SU-DHL-6 (cell line): ENCODE results near the gene ADM5.

Experiments used
- H2AFZ ChIP-seq: fragments of 200-600 bp; sonication (generic); 2 replicates; pipeline ENCODE4 v1.6.1; 2014; ENCODE audit warnings: low read depth, mild to moderate bottlenecking, moderate library complexity, mixed read lengths, antibody characterized with exemption, low read length; ENCODE audit not compliant: severe bottlenecking
- H3F3A ChIP-seq: fragments of 200-600 bp; shearing (Covaris generic); 2 replicates; pipeline ENCODE4 v1.6.0; 2016; ENCODE audit warnings: antibody characterized with exemption, mild to moderate bottlenecking; ENCODE audit not compliant: insufficient read depth
- H3K27ac ChIP-seq: fragments of 200-600 bp; sonication (generic); 2 replicates; pipeline ENCODE4 v1.5.1; 2016; ENCODE audit warnings: low read depth, mild to moderate bottlenecking, low read length, moderate library complexity, mixed read lengths
- H3K27me3 ChIP-seq: fragments of 200-600 bp; sonication (generic), shearing (Covaris generic); 2 replicates; pipeline ENCODE4 v1.6.0; 2014; ENCODE audit warnings: mild to moderate bottlenecking, low read length
- H3K36me3 ChIP-seq: fragments of 200-600 bp; sonication (generic); 2 replicates; pipeline ENCODE4 v1.6.1; 2014; ENCODE audit warnings: mild to moderate bottlenecking, low read length, mixed read lengths
- H3K4me2 ChIP-seq: fragments of 300-600, 200-600 bp; shearing (Covaris generic), sonication (generic); 2 replicates; pipeline ENCODE4 v1.6.0; 2014; ENCODE audit warnings: low read length, low read depth, mild to moderate bottlenecking; ENCODE audit not compliant: poor library complexity, severe bottlenecking
- H3K4me3 ChIP-seq: fragments of 200-600 bp; sonication (generic); 2 replicates; pipeline ENCODE4 v1.5.1; 2014; ENCODE audit warnings: antibody characterized with exemption, low read length, mild to moderate bottlenecking, mixed read lengths; ENCODE audit not compliant: insufficient read depth, poor library complexity, severe bottlenecking
- H3K79me2 ChIP-seq: fragments of 200-600 bp; sonication (generic); 2 replicates; pipeline ENCODE4 v1.6.1; 2014; ENCODE audit warnings: mild to moderate bottlenecking, low read length, moderate library complexity; ENCODE audit not compliant: insufficient read depth
- H3K9ac ChIP-seq: fragments of 200-600 bp; sonication (generic); 2 replicates; pipeline ENCODE4 v1.7.0; 2014; ENCODE audit warnings: mild to moderate bottlenecking, low read length
- H3K9me2 ChIP-seq: fragments of 200-600 bp; sonication (generic); replicated peaks from 2 replicates; pipeline ENCODE4 v1.6.1; 2014; ENCODE audit warnings: low read length; ENCODE audit not compliant: insufficient read depth
- H3K9me3 ChIP-seq: fragments of 200-600 bp; sonication (generic); 2 replicates; pipeline ENCODE4 v1.6.1; 2014; ENCODE audit warnings: low read length, mixed read lengths; ENCODE audit not compliant: insufficient read depth
- H4K20me1 ChIP-seq: fragments of 200-600 bp; sonication (generic); 2 replicates; pipeline ENCODE4 v1.6.1; 2014; ENCODE audit warnings: low read depth, mild to moderate bottlenecking, antibody characterized with exemption, low read length, moderate library complexity, mixed read lengths
- EZH2phosphoT487 ChIP-seq: fragments of 200-600 bp; sonication (generic), shearing (Covaris generic); conservative IDR thresholded peaks from 2 replicates; pipeline ENCODE4 v1.6.1; 2018; ENCODE audit warnings: mild to moderate bottlenecking, antibody characterized with exemption, low read length, moderate library complexity, mixed read lengths
- TF ChIP-seq, protein P1 (sequence below): fragments of 200-600 bp; sonication (generic); IDR thresholded peaks from one replicate; pipeline ENCODE4 v1.5.1; 2017; ENCODE audit warnings: antibody characterized with exemption, mild to moderate bottlenecking, low read length, moderate library complexity; ENCODE audit not compliant: insufficient read depth, poor library complexity, severe bottlenecking

Gene ADM5

GRCh38 chr19:49657493-49658138 is 31.8 kb upstream of the ADM5 start:
- no peak overlapping the region for H3K27ac ChIP-seq
- no peaks in the 10 kb centered on the region for H4K20me1 ChIP-seq

GRCh38 chr19:49658139-49658517 is 31.3 kb upstream of the ADM5 start:
- no peak overlapping the region for H3K4me2 ChIP-seq
- no peak overlapping the region for H3K27ac ChIP-seq
- no peak overlapping the region for H2AFZ ChIP-seq
- H3K36me3 ChIP-seq: 0 out of 2 replicates have a peak, but pooled peaks cover 3% of the 10 kb centered on the region
- TF ChIP-seq EZH2phosphoT487: no peak
- TF ChIP-seq, protein P1, sequence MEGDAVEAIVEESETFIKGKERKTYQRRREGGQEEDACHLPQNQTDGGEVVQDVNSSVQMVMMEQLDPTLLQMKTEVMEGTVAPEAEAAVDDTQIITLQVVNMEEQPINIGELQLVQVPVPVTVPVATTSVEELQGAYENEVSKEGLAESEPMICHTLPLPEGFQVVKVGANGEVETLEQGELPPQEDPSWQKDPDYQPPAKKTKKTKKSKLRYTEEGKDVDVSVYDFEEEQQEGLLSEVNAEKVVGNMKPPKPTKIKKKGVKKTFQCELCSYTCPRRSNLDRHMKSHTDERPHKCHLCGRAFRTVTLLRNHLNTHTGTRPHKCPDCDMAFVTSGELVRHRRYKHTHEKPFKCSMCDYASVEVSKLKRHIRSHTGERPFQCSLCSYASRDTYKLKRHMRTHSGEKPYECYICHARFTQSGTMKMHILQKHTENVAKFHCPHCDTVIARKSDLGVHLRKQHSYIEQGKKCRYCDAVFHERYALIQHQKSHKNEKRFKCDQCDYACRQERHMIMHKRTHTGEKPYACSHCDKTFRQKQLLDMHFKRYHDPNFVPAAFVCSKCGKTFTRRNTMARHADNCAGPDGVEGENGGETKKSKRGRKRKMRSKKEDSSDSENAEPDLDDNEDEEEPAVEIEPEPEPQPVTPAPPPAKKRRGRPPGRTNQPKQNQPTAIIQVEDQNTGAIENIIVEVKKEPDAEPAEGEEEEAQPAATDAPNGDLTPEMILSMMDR: no peak
- no peaks in the 10 kb centered on the region for H3K27me3 ChIP-seq
- no peaks in the 10 kb centered on the region for H3K9me2 ChIP-seq
- no peaks in the 10 kb centered on the region for H3K9me3 ChIP-seq
- 0 out of 2 replicates have a peak, but pooled peaks cover 10% of the 10 kb centered on the region for H3F3A ChIP-seq
- no peak overlapping the region for H3K4me3 ChIP-seq
- no peak overlapping the region for H3K9ac ChIP-seq
- no peaks in the 10 kb centered on the region for H4K20me1 ChIP-seq
- peaks cover under 1% of the 10 kb centered on the region; the same call in 1 of the 2 replicates for H3K79me2 ChIP-seq

More at GRCh38 chr19:49657493-49658138, 31.8 kb upstream of the ADM5 start:
- no peaks in the 10 kb centered on the region for H3K79me2 ChIP-seq
- H3K9me2 ChIP-seq: no peaks in the 10 kb centered on the region
- no peak overlapping the region for H3K9ac ChIP-seq
- no peak overlapping the region for H3K4me3 ChIP-seq
- 0 out of 2 replicates have a peak, but pooled peaks cover 3% of the 10 kb centered on the region for H3K36me3 ChIP-seq
- TF ChIP-seq, protein P1: no peak
- TF ChIP-seq EZH2phosphoT487: no peak
- no peak overlapping the region for H2AFZ ChIP-seq
- H3K9me3 ChIP-seq: no peaks in the 10 kb centered on the region
- H3F3A ChIP-seq: 0 out of 2 replicates have a peak, but pooled peaks cover 10% of the 10 kb centered on the region
- H3K4me2 ChIP-seq: no peak overlapping the region
- H3K27me3 ChIP-seq: no peaks in the 10 kb centered on the region

- H3K36me3 ChIP-seq: 0 out of 2 replicates have a peak, but pooled peaks cover 3% of the 10 kb centered on the region
- no peaks in the 10 kb centered on the region for H4K20me1 ChIP-seq
- peaks cover 7% of the 10 kb centered on the region for H3K79me2 ChIP-seq
- H3K4me2 ChIP-seq: no peak overlapping the region
- TF ChIP-seq EZH2phosphoT487: no peak
- H3K9me3 ChIP-seq: no peaks in the 10 kb centered on the region
- H3K9me2 ChIP-seq: no peaks in the 10 kb centered on the region
- H3F3A ChIP-seq: 0 out of 2 replicates have a peak, but pooled peaks cover 10% of the 10 kb centered on the region
- H3K27me3 ChIP-seq: no peaks in the 10 kb centered on the region
- H3K4me3 ChIP-seq: no peak overlapping the region
- no peak overlapping the region for H2AFZ ChIP-seq
- no peak overlapping the region for H3K9ac ChIP-seq
- H3K27ac ChIP-seq: no peak overlapping the region
Measured at GRCh38 chr19:49658566-49659442, 30.6 kb upstream of the ADM5 start.
